Stimulated activated CD4-positive, alpha-beta T cell treated with anti-CD3 and anti-CD28 coated beads, TNF-alpha, amount 100 ng/mL, for 4 hours (primary cell): Measurements from ENCODE around the gene H2AZ1.
"Not testable (repeated sequence)": the region's sequence is repeated elsewhere in the genome, so short reads cannot be mapped to it uniquely, and the experiment has no call there.

ENCODE experiments used
- DNase-seq, 3 experiments: peaks; one replicate each; pipeline ENCODE4 v3.0.0-alpha.2; 2020; ENCODE audit warnings: low read depth in 3 of 3

H2AZ1 gene

DNA sequence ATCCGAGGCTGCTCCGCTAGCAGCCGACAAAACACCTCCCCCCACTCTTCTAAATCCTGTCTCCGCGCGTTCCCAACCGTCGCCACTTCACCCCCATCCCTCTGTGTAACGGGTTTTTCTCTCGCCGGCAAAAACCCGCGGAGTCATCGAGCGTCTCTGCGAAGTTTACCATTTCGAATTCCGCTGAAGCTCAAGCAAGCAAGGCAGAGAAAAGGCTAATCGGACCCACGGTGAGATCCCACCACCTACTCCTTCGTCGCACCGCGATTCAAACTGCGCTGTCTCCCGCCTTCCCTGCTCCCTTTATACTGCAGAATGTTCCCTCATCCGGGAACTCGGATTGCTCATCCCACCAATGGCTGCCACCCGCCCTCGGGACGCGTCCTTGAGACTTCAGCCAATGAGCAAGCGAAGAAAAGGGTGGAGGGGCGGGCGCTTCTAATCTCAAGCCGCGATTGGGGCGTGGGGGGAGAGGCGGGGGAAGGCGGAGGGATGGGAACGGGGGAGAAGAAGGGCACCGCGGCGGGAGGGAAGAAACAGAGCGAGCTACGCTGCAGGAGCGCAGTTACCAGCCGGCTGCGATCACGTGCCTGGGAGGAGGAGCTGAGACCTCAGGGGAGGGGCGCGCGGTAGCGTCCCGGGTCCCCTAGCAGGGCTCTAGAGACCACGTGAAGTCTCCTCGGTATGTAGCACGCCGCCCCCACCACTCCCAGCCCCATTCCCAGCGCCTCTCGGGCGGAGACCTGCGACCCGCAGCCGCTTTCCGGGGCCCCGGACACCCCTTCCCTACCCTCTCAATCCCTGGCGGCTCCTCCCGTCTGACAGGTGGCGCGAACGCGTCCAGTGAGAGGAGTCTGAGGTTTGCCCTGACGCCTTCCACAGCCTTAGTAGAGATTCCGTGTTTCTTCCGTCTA lies at the start of gene H2AZ1:
H2AZ1 (minus strand) TSS at position 277 of the 914 bp plus-strand sequence; CDS start at position 172, 105 bp downstream.
- DNase-seq = peak; percentile 91 to 97 (median 97)

DNA sequence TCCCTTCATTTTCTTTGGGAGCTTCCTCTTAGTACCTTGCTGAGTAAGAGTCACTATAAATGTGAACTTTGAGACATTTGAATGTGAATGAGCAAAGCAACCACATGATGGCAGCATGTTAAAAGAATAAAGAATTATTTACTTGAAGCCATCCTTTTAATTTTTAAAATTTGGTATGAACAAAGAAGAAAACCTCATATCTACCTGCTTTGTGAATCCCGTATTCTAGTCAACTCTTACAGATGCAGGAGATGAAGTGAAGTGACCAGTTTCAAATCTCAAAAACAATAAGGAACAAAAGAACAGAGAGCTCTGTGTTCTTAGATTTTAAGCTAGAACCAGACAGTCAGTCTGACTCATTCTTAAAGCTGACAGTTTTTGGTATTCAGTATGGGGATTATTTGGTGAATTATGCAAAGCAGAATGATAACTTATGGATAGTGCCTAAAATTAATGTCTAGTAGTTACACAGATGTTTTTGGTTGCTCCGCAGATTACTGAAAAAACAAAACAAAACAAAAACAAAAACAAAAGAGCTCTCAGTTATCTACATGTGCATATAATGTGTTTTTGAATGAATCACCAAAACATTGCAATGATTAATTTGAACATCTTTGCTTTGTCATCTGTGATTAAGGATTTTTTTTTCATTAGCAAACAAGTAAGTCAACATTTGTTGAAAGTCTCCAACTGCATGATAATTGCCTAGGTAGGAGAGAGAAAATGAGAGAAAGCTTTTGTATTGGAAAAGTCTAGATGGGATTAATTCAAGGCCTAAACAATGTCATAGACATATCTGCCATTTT lies 48.2 kb upstream of the H2AZ1 start:
- DNase-seq = no peak

DNA sequence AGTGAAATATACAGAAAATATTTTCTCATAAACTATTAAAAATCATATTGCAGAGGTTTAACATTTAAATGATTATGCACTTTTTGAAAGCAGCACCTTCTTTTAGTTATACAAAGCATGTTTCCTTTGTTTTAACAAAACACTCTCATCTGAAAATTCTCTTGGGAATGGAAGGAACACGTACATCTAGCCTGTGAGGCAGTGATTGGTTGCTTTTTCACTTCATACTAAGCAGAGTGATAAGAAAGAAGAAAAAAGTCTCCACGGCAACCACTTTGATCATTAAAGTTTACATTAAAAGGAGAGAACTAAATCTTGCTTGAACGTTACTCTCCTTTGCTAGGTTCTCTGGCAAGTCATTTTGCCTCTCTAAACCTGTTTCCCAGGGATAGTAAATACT lies 41.7 kb upstream of the H2AZ1 start:
- no peak for DNase-seq

DNA sequence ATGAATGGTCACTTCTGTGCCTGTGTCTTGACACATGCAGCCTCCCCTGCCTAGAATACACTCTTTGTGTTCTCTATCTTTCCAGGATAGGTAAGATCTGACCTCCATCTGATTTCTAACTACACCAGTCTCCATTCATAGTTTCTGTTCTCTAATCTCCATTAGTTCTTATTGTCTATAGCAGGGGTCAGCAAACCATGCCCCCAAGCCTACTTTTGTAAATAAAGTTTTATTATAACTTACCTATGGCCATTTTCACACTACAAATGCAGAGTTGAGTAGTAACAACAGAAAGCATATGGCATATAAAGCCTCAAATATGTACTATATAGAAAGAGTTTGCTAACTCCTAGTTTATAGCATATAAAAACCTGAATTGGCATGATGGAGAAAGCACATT lies 37.6 kb upstream of the H2AZ1 start:
- DNase-seq = no peak

DNA sequence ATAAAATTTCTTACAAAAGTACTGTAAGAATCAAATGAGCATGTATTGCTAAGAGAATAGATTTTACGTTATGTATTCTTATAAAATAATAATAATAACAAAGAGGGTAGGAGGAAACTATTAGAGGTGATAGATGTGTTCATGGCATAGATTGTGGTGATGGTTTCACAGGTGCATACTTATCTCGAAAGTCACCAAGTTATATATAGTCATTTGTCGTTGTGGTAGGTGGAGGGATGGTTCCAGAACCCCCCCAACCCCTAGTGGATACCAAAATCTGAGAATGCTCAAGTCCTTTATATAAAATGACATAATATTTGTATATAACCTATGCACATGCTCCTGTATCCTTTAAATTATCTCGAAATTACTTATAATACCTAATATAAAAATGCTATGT lies 36.7 kb upstream of the H2AZ1 start:
- DNase-seq = no peak

DNA sequence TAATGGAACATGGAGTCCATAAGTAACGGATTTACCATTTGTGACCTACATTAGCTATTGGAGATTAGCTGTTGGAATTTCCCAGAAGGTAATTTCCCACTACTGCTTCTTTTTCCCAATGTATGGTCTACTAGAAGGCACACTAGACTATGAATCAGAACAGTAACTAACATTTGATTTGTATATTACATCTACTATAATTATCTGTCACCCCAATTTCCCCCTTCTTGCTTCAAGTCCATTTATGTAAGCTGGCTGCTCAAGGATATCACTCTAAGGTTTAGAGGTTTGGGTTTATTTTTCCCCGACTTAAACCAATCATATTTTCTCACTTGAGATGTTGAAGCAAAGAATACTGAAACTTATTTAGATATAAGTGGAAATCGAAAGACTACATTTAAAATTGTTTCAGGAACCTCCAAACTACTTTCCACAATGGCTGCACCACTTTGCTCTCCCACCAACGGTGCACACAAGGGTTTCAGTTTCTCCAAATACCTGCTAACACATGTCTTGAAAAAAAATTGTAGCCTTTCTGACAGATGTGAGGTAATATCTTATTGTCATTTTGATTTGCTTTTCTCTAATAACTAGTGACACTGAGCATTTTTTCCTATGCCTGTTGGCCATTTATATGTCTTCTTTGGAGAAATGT lies 33.3 kb upstream of the H2AZ1 start:
- no peak for DNase-seq

DNA sequence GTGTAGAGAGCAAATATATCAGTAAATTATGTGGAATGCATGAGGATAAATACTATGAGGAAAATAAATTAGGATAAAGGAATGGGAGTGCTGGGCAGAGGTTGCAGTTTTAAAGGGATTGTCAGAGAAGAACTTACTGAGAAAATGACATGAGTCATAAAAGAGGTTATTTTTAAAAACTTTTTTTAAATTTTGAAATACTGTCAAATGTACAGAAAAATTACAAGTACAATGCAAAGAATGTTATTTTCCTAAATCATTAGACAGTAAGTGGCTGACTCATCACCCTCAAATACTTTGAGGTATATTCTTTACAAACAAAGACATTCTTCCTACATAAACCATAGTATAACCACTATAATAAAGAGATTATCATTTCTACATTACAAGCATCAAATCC lies 29.8 kb upstream of the H2AZ1 start:
- no peak for DNase-seq

DNA sequence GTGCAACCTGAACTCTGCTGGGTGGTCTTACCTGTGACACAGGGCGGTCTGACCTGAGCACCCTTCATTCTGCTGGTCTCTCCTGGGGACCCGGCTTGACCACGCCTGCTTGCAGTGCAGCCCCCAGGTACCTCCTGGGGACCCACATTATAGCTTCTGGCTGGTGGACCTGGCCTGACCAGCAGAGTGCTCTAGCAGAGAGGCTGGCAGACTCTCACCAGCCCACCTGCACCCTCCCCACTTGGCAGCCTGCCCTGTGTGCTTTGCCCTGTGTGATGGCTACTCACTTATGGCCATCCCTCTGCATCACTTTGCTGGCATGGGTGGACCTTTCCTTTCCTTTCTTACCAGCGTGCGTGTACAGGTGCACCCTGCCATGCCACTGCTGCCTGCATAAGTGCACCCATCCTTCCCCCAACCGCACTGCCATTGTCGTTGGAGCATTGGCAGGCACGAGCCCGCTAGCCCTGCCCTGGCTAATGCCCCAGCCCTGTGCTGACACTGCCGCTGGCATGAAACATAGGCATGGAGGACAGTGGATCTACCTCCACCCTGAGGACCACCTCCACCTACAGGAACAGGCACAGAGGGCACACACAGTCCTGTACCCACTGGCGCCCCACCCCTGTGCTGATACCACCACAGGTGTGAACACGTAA lies 21.5 kb upstream of the H2AZ1 start:
- no peak for DNase-seq

DNA sequence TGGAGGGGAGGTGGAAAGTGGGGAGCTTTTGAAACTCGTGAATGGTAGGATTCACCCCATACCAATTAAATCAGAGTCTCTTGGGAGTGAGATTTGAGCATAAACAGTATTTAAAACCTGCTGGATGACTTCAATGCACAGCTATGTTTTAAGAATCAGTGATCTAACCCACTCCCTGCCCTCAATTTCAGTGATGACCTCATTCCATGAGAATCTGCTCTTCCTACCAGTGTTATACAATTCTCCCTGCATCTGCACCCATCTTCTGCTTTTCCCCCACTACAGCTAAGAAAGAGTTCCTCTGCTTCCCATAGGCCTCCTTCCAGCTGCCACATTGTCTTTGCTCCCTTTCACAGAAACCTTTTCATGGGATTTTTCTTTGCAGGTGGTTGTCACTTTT lies 18.3 kb upstream of the H2AZ1 start:
- no peak for DNase-seq

DNA sequence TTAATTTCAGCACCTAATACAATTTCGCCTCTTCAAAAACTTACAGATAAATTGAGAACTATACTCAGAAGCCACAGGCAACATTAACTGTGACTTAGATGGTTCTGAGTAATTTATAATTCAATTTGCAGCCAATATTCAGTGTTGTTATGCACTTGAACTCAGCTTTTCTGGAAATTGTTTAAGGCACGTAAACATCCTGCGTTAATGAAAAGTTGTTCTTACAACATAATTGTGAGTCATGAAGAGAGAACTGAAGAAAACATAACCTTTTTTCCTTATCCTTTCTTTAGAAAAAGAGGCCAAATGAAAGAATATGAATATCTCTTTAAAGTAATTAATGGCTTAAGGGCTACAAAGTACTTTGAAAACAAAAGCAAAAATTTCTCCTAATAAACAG lies 16.6 kb upstream of the H2AZ1 start:
- no peak for DNase-seq

DNA sequence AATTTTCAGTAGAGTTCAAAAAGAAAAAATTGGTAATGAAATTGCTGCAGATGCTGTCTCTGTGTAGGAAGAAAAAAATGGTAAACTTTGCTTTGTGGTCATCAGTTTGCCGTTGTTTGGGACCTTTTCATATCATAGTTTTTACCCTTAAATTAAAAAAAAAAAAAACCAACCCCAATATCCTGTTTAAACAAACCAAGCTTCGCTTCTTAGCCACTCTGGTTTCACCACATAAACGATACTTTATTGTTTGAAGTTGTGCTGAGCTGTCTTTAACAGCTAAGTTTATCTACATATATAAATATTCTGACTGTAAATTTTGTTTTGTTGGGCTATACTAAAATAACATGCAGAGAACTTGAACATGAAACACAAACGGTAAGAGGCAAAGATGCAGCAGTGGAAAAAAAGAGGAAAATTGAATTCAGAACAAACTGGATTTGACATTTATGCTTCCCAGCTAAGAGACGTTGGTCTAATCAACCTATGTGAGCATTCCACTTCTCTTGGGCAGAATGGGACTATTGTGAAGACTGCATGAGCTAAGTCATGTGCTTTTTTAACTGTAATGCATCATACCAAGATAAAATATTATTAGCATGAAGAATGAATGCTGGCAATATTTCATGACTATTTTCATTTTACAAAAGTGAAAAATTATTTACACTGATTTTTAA lies 15.7 kb upstream of the H2AZ1 start:
- no peak for DNase-seq

DNA sequence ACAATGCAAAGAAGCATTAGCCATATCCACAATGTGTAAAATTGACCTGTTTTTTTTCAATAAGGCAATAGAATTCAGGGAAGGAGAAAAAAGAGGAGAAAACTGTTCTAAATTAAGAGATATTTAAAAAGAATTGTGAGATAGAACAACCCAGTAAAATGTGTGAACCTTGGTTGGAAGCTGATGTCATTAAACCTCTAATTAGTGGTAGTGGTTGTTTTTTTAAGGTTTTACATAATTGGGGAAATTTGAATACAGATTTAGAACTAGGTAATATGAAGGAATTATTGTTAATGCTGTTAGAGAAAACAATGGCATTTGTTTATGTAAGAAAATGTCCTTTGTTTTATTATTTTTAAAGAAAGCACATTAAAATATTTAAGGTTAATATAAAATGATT lies 15.1 kb upstream of the H2AZ1 start:
- no peak for DNase-seq

DNA sequence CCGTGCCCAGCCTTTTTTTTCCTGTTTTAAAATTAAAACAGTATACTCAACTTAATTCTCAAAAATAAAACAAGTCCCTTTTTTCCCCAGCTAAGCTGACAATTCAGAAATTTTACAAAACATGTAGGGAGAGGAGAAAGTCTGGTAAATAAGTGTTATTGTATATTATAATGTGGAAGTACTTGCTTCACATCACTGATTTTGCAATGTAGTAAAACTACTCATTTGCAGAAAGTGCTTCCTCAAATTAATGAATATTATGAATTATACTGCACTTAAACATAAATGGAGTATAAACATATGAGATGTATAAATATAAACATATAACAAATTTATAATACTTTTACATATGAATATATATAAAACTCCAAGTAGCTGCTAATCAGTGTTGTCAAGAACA lies 11.6 kb upstream of the H2AZ1 start:
- no peak for DNase-seq

DNA sequence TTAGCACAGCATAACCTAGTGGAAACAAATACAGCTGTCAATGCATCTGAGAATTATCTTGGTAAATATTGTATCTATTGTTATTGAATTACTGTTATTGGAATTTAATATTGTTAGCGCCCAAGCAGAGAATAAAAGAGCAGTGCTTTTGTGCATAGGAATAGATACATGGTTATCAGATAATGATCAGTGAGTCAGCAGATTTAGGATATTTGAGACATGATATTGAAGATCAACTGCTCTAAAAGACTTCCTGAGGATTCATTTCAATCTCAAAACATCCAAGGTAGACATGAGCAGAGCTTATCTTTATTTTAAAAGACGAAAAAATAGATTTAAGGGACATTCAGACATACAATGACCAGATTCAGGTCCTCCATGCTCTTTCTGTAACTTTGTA lies 10.6 kb upstream of the H2AZ1 start:
- DNase-seq = no peak

DNA sequence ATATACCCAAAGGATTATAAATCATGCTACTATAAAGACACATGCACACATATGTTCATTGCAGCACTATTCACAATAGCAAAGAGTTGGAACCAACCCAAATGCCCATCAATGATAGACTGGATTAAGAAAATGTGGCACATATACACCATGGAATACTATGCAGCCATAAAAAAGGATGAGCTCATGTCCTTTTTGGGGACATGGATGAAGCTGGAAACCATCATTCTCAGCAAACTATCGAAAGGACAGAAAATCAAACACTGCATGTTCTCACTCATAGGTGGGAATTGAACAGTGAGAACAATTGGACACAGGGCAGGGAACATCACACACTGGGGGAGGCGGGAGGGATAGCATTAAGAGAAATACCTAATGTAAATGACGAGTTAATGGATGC lies 8.1 kb upstream of the H2AZ1 start:
- not testable (repeated sequence) for DNase-seq

DNA sequence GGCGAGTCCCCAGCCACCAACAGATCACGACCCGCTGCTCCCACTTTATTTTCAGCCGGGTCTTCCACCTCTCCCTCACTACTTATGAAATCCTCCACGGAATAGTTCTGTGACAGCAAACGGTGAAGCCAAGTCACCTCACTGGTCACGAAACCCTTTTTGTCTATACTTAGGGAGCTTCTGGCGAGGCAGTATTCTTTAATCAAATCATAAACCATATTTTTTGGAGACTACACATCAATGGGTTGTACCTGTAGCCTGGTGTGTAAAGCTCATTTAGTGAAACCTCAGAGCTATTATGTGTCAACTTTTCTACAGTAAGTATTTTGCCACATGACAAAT lies 809 bp upstream of the H2AZ1 start:
- DNase-seq = no peak

DNA sequence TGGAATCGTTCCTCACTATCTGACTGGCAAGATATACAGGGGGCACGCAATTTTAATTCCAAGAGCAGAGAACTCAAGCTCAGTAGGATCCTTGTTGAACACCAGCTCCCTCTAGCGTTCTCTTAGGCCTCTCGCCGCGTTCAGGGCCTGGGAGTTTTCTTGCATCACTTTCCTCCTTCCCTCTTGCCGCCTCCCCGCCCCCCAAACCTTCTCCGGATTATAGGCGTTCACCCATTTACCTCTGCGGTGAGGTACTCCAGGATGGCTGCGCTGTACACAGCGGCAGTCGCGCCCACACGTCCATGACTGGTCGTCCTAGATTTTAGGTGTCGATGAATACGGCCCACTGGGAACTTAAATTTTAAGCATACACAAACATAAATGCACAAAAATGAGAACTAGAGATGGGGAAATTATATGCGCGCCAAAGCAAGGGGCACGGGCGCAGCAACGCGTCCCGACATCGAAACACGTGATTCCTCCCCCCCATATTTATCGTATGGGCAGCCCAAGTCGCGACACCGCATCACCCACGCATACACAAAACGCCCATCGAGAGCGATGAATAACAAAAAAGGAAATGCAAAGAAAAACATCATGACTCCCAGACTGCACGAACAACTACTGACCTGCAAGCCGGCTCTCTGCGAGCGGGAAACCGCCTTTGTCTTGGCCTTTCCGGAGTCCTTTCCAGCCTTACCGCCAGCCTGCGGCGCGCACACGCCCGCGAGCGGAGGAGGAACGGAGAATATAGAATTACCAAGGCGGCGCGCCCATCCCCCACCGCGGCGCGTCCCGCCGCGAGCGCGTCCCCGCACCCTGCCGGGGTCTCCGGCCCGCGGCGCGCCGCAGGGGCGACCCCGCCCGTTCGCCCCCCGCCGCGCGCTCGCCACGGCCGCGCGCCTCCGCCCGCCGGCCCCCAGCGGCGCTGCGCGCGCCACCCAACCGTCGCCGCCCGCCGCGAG lies 759 bp downstream of the H2AZ1 start:
- peak; percentile 69 to 83 (median 78) for DNase-seq

DNA sequence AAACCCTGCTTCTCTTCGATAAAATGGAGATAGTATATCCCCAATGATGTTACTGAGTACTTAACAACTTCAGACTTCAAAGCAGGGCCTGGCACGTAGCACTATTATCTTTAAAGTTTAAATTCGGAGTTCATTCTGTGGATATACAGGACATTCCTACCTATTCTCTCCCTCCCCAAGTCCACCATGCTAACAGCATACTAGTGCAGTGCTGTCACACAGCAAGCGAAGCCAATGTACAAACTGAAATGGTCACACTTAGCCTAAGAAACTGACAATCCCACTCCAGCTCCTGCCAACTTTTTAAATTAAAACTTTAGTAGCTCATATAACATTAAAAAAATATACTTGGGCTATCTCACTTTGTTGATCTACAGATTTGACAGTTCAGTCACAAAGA lies 2.5 kb downstream of the H2AZ1 start:
- DNase-seq = no peak

DNA sequence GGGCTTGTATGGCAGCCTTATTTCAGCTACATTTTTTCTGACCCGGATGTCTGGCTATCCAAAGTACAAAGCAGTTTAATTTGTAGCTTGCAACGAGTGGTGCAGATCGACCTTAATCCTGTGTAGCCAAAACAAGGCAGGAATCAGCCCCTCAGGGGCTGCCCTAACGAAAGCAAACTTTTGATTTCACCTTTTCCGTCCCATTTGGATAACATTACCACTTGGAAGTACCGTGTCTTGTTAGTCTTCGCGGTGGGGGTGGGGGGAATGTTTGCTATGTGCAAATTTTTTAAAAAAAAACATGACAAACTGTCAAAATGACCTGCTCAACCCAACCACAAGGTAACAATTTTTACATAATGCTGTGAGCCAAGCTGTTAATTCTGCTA lies 2.9 kb downstream of the H2AZ1 start:
- DNase-seq = no peak
